OCI-LY3 (cell line): ENCODE measurements around the gene PKM.

Source experiments
- CTCF ChIP-seq: fragments of 200-600, 300-600 bp; sonication (generic); IDR thresholded peaks from 2 replicates; pipeline ENCODE4 v1.5.1; 2014; ENCODE audit warnings: antibody characterized with exemption, low read length, low read depth
- EZH2phosphoT487 ChIP-seq: fragments of 200-600 bp; shearing (Covaris generic); IDR thresholded peaks from 2 replicates; pipeline ENCODE4 v1.6.1; 2018; ENCODE audit warnings: antibody characterized with exemption, mixed run types, low read depth

- no peak for TF ChIP-seq CTCF
- TF ChIP-seq EZH2phosphoT487: no peak
Measured at GRCh38 chr15:72217216-72217615, 13.8 kb downstream of the PKM start.
